Gastroesophageal sphincter (tissue), 4 donors: Measurements from ENCODE around the gene PTGES2. TPM values are rescaled to one million over a fixed set of nuclear protein-coding genes. Genes with fewer than 3 reads are reported as not detected.

Experiments
- ATAC-seq: fragments of 150-250 bp; one replicate; pipeline ENCODE4 v1.9.1; 2016; ENCODE audit warnings: mild to moderate bottlenecking, moderate library complexity
- H3K27ac ChIP-seq, 4 donors: fragments of 200-600 bp; sonication (generic) in 3 of 4; 1 replicate in 3 of 4; 2 replicates in 1 of 4; pipeline ENCODE4 v1.5.1; 2016 to 2019
- H3K27me3 ChIP-seq: fragments of 200-600 bp; sonication (generic); one replicate; pipeline ENCODE4 v1.5.1; 2019
- H3K36me3 ChIP-seq, 2 donors: fragments of 200-600 bp; sonication (generic); one replicate each; pipeline ENCODE4 v1.5.1; 2019; ENCODE audit warnings: control low read depth in 1 of 2
- H3K4me1 ChIP-seq, 3 donors: fragments of 200-600 bp; sonication (generic); 1 replicate in 2 of 3; 2 replicates in 1 of 3; pipeline ENCODE4 v1.5.1; 2016 to 2019; ENCODE audit warnings: control low read depth in 2 of 3
- H3K4me3 ChIP-seq, 2 donors: fragments of 200-600 bp; sonication (generic); one replicate each; pipeline ENCODE4 v1.5.1; 2019; ENCODE audit warnings: mild to moderate bottlenecking in 1 of 2, moderate library complexity in 1 of 2
- H3K9me3 ChIP-seq, 3 donors: fragments of 200-600 bp; sonication (generic); one replicate each; pipeline ENCODE4 v1.5.1; 2017 to 2019; ENCODE audit warnings: control low read depth in 2 of 3
- CTCF ChIP-seq, 4 experiments: fragments of 200-600 bp in 2 of 4; fragments of 450-650 bp in 2 of 4; sonication (generic) in 1 of 4; IDR thresholded peaks; one replicate each; pipeline ENCODE4 v1.5.1; 2017 to 2019; ENCODE audit warnings: antibody characterized with exemption in 4 of 4, mild to moderate bottlenecking in 2 of 4, moderate library complexity in 2 of 4
- EP300 ChIP-seq: sonication (generic); formaldehyde crosslinking; IDR thresholded peaks from one replicate; pipeline ENCODE4 v1.6.1; 2017; ENCODE audit warnings: antibody characterized with exemption, mild to moderate bottlenecking
- POLR2A ChIP-seq, 2 donors: fragments of 450-650 bp; IDR thresholded peaks; one replicate each; pipeline ENCODE4 v1.6.1; 2017; ENCODE audit warnings: antibody characterized with exemption in 2 of 2, mild to moderate bottlenecking in 2 of 2, moderate library complexity in 1 of 2
- POLR2AphosphoS5 ChIP-seq: sonication (generic); formaldehyde crosslinking; IDR thresholded peaks from one replicate; pipeline ENCODE4 v1.6.1; 2017; ENCODE audit warnings: antibody characterized with exemption
- WGBS, 2 donors: methylation state at CpG; one replicate each; pipeline ENCODE4 v1.1.5; 2018; ENCODE audit warnings: low coverage in 1 of 2; 5-methylcytosine and 5-hydroxymethylcytosine counted together
- total RNA-seq, 4 donors: library from RNA; depleted of rRNA; stranded (reverse); fragments of >200 nt; gene quantifications; one replicate each; pipeline ENCODE4 v1.1.0, GENCODE V29; 2016

Gene PTGES2
- total RNA-seq, 4 donors from 2014 or later, result 46.1 to 85.8 (median 57.5) TPM

GRCh38 chr9:128100581-128100980, 26.9 kb downstream of the PTGES2 start:
- no peak for ATAC-seq
- Histone ChIP-seq H3K36me3 (peaks cover 0 to 50% of the 10 kb centered on the region in 2 donors), H3K9me3 (no peaks in the 10 kb centered on the region), H3K4me1 (peaks cover 3 to 88% (median 22%) of the 10 kb centered on the region in 3 donors), H3K4me3 (peak overlapping the region in 1 of 2 donors; percentile 60), H3K27ac (peak overlapping the region; percentile 81 to 99 (median 95)), H3K27me3 (no peaks in the 10 kb centered on the region)
- 20% methylated on average over 1 of the region's 10 CpGs; no CpG with 5 or more reads in 1 of the 2 donors for WGBS, 2 donors
- TF ChIP-seq POLR2AphosphoS5 (no peak), CTCF (IDR thresholded peaks at IDR 0.05) (no peak), EP300 (no peak), POLR2A (IDR thresholded peaks at IDR 0.05) (no peak)

- no peak for ATAC-seq
- peak overlapping the region; percentile 35 to 60 for H3K4me3 ChIP-seq
- H3K27me3 ChIP-seq, result no peaks in the 10 kb centered on the region
- peak overlapping the region; percentile 81 to 99 (median 95) for H3K27ac ChIP-seq
- TF ChIP-seq EP300, result no peak
- no peak for TF ChIP-seq POLR2A (IDR thresholded peaks at IDR 0.05)
- no peak for TF ChIP-seq POLR2AphosphoS5
- TF ChIP-seq CTCF (IDR thresholded peaks at IDR 0.05), result no peak
- WGBS, 2 donors, result 55 to 83% methylated on average over 1 to 4 of the region's 16 CpGs
- H3K36me3 ChIP-seq, result peaks cover 0 to 44% of the 10 kb centered on the region in 2 donors
- peaks cover 5 to 93% (median 25%) of the 10 kb centered on the region in 3 donors for H3K4me1 ChIP-seq
- H3K9me3 ChIP-seq, result no peaks in the 10 kb centered on the region
These were observed 27.5 kb downstream of the PTGES2 start for GRCh38 chr9:128099932-128100491.

- 26 to 47% methylated on average over 5 to 9 of the region's 16 CpGs for WGBS, 2 donors
- ATAC-seq, result no peak
- Histone ChIP-seq H3K9me3 (no peaks in the 10 kb centered on the region), H3K4me1 (peaks cover 11 to 97% (median 31%) of the 10 kb centered on the region in 3 donors), H3K27me3 (no peaks in the 10 kb centered on the region), H3K36me3 (peaks cover 0 to 38% of the 10 kb centered on the region in 2 donors), H3K27ac (peak overlapping the region; percentile 81 to 99 (median 95)), H3K4me3 (peak overlapping the region; percentile 35 to 60)
- TF ChIP-seq POLR2AphosphoS5, result no peak
- TF ChIP-seq CTCF (IDR thresholded peaks at IDR 0.05), result no peak
- no peak for TF ChIP-seq POLR2A (IDR thresholded peaks at IDR 0.05)
- no peak for TF ChIP-seq EP300
These were observed 28.1 kb downstream of the PTGES2 start for GRCh38 chr9:128099231-128099931.

- 4 to 6% methylated on average over 11 to 19 of the region's 32 CpGs for WGBS, 2 donors
- TF ChIP-seq CTCF (IDR thresholded peaks at IDR 0.05) (peak in 1 of 4 experiments; percentile 2), POLR2AphosphoS5 (peak; percentile 99), EP300 (peak; percentile 40), POLR2A (IDR thresholded peaks at IDR 0.05) (peak; percentile 95 to 97)
- no peaks in the 10 kb centered on the region for H3K27me3 ChIP-seq
- H3K9me3 ChIP-seq, result no peaks in the 10 kb centered on the region
- peak overlapping the region; percentile 35 to 60 for H3K4me3 ChIP-seq
- peaks cover 11 to 95% (median 35%) of the 10 kb centered on the region in 3 donors for H3K4me1 ChIP-seq
- peak; percentile 83 for ATAC-seq
- H3K36me3 ChIP-seq, result peaks cover 0 to 30% of the 10 kb centered on the region in 2 donors
- peak overlapping the region; percentile 81 to 99 (median 95) for H3K27ac ChIP-seq
These were observed 29.0 kb downstream of the PTGES2 start for GRCh38 chr9:128098297-128099230.
